ENCODE measurements around the gene SH2D3C. TPM values are rescaled to one million over a fixed set of nuclear protein-coding genes. Genes with fewer than 3 reads are reported as not detected.

SH2D3C gene
- total RNA-seq, 1 donor from 2014 or later = 19.3 TPM

GRCh38 chr9:127722055-127722745 lies 56.3 kb downstream of the SH2D3C start:
- Mint-ChIP-seq H3K4me3 (ENCODE audit: unreplicated experiment) (no peak overlapping the region), H3K27me3 (ENCODE audit: unreplicated experiment) (no peaks in the 10 kb centered on the region), H3K27ac (ENCODE audit: unreplicated experiment) (no peak overlapping the region), H3K4me1 (ENCODE audit: unreplicated experiment) (peaks cover 7% of the 10 kb centered on the region), H3K36me3 (ENCODE audit: unreplicated experiment) (no peaks in the 10 kb centered on the region), H3K9me3 (ENCODE audit: unreplicated experiment) (no peaks in the 10 kb centered on the region)
- no peak for DNase-seq (ENCODE audit: extremely low spot score, unreplicated experiment)
- no peak for TF ChIP-seq CTCF (IDR thresholded peaks at IDR 0.05)

DNA sequence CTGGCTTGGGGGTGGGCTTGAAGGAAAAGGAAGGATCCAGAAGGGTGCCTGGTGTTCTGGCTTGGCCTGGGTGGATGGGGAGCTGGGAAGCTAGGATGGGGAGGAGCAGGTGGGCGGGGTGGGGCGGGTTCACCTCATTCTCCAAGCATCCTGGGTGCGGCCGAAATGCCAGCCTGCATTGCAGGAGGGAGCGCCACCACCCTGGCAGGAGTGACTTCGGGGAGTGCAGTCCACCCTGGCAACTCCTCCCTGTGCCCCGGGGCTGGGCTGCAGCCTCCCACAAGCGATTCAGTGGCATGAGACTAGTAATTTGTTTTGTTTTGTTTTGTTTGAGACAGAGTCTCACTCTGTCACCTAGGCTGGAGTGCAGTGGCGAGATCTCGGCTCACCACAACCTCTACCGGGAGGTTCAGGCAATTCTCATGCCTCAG lies 57.1 kb downstream of the SH2D3C start:
- Mint-ChIP-seq H3K4me3 (ENCODE audit: unreplicated experiment) (no peak overlapping the region), H3K27me3 (ENCODE audit: unreplicated experiment) (no peaks in the 10 kb centered on the region), H3K36me3 (ENCODE audit: unreplicated experiment) (no peaks in the 10 kb centered on the region), H3K4me1 (ENCODE audit: unreplicated experiment) (peaks cover 7% of the 10 kb centered on the region), H3K9me3 (ENCODE audit: unreplicated experiment) (no peaks in the 10 kb centered on the region), H3K27ac (ENCODE audit: unreplicated experiment) (no peak overlapping the region)
- no peak for TF ChIP-seq CTCF (IDR thresholded peaks at IDR 0.05)
- no peak for DNase-seq (ENCODE audit: extremely low spot score, unreplicated experiment)

DNA sequence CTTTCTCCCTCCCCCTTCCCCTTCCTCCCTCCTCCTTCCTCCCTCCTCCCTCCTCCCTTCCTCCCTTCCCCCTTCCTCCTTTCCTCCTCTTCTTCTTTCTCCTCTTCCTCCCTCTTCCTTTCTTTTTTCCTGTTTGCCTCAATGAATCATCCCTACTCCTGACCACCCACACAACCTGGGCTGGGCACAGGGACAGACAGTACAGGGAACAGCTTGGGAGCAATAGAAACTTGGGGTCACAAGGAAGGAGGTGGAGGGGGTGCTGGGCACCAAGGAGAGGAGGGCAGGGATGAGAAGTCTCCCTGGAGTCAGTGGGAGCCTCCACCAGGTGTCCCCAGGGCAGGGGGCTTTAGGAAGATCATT lies 57.6 kb downstream of the SH2D3C start:
- TF ChIP-seq CTCF (IDR thresholded peaks at IDR 0.05) = no peak
- no peak for DNase-seq (ENCODE audit: extremely low spot score, unreplicated experiment)
- Mint-ChIP-seq H3K4me1 (ENCODE audit: unreplicated experiment) (peaks cover 13% of the 10 kb centered on the region), H3K27ac (ENCODE audit: unreplicated experiment) (peak overlapping the region; percentile 34), H3K27me3 (ENCODE audit: unreplicated experiment) (no peaks in the 10 kb centered on the region), H3K9me3 (ENCODE audit: unreplicated experiment) (no peaks in the 10 kb centered on the region), H3K36me3 (ENCODE audit: unreplicated experiment) (no peaks in the 10 kb centered on the region), H3K4me3 (ENCODE audit: unreplicated experiment) (no peak overlapping the region)

DNA sequence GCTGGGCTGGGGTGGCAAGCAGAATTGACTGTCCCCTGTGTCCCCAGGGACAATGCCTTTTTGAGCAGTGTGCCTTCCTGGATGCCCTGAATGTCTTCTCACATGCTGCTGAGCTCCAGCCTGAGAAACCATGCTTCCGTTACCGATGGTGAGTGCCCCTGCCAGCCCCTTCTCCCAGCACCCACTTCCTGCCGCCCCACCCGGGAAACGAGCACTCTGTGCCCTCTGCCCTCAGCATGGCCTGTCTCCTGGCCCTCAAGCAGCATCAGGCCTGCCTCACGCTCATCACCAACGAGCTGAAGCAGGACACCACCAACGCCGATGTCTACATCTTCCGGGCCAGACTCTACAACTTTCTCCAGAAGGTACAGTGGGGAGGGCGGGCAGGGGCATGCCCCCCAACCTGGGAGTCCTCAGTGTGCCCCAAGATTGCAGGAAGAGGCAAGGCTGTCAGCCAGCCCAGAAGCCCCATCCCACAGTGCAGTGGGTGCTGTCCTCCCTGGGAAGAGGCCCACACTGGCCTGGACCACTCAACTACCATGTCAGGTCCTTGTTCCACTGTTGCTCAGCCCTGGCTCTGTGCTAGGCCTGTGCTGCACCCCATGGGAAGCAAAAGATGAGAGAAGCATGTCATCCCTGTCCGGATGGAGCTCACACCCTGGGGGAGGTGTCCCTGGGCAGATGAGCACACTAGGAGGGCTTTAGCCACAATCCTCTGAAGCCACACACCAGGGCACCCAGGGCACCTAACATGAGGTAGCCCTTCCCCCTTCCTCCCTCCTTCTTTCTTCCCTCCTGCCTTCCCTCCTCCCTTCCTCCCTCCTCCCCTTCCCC lies 58.2 kb downstream of the SH2D3C start:
- H3K27me3 Mint-ChIP-seq (ENCODE audit: unreplicated experiment) = no peaks in the 10 kb centered on the region
- TF ChIP-seq CTCF (IDR thresholded peaks at IDR 0.05) = no peak
- no peak overlapping the region for H3K4me3 Mint-ChIP-seq (ENCODE audit: unreplicated experiment)
- H3K36me3 Mint-ChIP-seq (ENCODE audit: unreplicated experiment) = no peaks in the 10 kb centered on the region
- no peaks in the 10 kb centered on the region for H3K9me3 Mint-ChIP-seq (ENCODE audit: unreplicated experiment)
- H3K4me1 Mint-ChIP-seq (ENCODE audit: unreplicated experiment) = peaks cover 16% of the 10 kb centered on the region
- DNase-seq (ENCODE audit: extremely low spot score, unreplicated experiment) = no peak
- no peak overlapping the region for H3K27ac Mint-ChIP-seq (ENCODE audit: unreplicated experiment)

GRCh38 chr9:127717766-127718165 lies 60.7 kb downstream of the SH2D3C start:
- DNase-seq (ENCODE audit: extremely low spot score, unreplicated experiment) = no peak
- Mint-ChIP-seq H3K4me1 (ENCODE audit: unreplicated experiment) (peaks cover 20% of the 10 kb centered on the region), H3K27ac (ENCODE audit: unreplicated experiment) (no peak overlapping the region), H3K9me3 (ENCODE audit: unreplicated experiment) (no peaks in the 10 kb centered on the region), H3K4me3 (ENCODE audit: unreplicated experiment) (no peak overlapping the region), H3K36me3 (ENCODE audit: unreplicated experiment) (no peaks in the 10 kb centered on the region), H3K27me3 (ENCODE audit: unreplicated experiment) (no peaks in the 10 kb centered on the region)
- no peak for TF ChIP-seq CTCF (IDR thresholded peaks at IDR 0.05)
